ENCODE results near the gene OR11H6.
"Not testable (repeated sequence)": the region's sequence is repeated elsewhere in the genome, so short reads cannot be mapped to it uniquely, and the experiment has no call there.

The OR11H6 gene

DNA sequence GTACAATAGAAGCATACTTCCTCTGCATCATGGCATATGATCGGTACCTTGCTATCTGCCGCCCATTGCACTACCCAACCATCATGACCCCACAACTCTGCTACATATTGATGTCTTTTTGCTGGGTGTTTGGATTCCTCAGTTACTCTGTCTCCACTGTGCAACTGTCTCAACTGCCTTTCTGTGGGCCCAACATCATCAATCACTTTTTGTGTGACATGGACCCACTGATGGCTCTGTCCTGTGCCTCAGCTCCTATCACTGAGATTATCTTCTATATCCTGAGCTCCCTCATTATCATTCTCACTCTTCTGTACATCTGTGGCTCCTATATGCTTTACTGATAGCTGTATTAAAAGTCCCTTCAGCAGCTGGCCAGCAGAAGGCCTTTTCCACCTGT is 13.9 kb upstream of the OR11H6 start:
- no peak for TF ChIP-seq CTCF (conservative IDR thresholded peaks at IDR 0.05)
- H3K27ac ChIP-seq = no peak overlapping the region

GRCh38 chr14:20212406-20212805 is 11.1 kb upstream of the OR11H6 start:
- H3K27ac ChIP-seq = not testable (repeated sequence)

DNA sequence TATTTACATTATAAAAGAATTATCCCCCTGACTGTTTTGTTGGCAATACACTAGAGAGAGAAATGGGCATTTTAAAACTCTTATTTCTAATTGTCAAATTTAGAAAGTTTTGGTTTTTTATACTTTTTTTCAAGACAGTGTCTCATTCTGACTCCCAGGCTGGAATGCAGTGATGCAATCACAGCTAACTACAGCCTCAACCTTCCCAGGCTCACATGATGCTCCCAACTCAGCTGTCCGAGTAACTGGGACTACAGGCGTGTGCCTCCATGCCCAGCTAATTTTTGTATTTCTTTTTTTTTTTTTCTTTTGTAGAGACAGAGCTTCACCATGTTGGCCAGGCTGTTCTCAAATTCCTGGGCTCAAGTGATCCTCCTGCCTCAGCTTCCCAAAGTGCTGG is 8.3 kb upstream of the OR11H6 start:
- TF ChIP-seq CTCF (conservative IDR thresholded peaks at IDR 0.05) = no peak

GRCh38 chr14:20219033-20219432 is 4.5 kb upstream of the OR11H6 start:
- H3K27ac ChIP-seq = no peak overlapping the region
- no peak for TF ChIP-seq CTCF (conservative IDR thresholded peaks at IDR 0.05)

More for the DNA sequence above, 8.3 kb upstream of the OR11H6 start:
- H3K27ac ChIP-seq = no peak overlapping the region

GRCh38 chr14:20228681-20229080 is 5.2 kb downstream of the OR11H6 start, which contains the start of gene OR11H7:
Gene OR11H7, plus strand, starts transcription at chr14:20228981.
- no peak within 1 kb of the TSS for H3K27ac ChIP-seq
- TF ChIP-seq CTCF (conservative IDR thresholded peaks at IDR 0.05) = no peak

GRCh38 chr14:20235415-20235814 is 11.9 kb downstream of the OR11H6 start:
- not testable (repeated sequence) for H3K27ac ChIP-seq

- no peak overlapping the region for H3K27ac ChIP-seq
- TF ChIP-seq CTCF (conservative IDR thresholded peaks at IDR 0.05) = peak; percentile 87
Measured at GRCh38 chr14:20247646-20248246, 24.2 kb downstream of the OR11H6 start.

DNA sequence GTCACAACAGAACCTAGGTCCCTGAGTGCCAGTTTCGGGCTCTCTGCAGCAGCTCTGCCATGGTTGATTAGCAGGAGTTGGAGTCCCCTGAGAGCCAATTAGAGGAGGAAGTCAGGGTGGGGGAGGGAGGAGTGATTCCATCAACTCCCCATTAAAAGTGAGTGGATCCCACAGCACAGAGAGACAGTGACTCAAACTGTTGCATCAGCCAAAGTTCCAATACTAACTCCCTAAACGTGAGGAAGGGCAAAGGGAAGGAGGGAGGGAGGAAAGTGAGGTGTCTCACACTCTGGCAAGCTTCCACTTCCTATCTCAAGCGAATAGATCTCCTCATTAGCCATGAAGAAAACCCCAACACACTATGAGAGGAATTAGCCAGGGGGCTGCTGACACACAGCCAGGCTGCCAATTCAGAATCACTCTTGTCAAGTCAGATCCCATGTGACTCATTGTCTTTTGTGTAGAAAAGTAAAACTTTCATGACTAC is 39.2 kb downstream of the OR11H6 start:
- TF ChIP-seq CTCF (conservative IDR thresholded peaks at IDR 0.05) = no peak
- H3K27ac ChIP-seq = no peak overlapping the region

DNA sequence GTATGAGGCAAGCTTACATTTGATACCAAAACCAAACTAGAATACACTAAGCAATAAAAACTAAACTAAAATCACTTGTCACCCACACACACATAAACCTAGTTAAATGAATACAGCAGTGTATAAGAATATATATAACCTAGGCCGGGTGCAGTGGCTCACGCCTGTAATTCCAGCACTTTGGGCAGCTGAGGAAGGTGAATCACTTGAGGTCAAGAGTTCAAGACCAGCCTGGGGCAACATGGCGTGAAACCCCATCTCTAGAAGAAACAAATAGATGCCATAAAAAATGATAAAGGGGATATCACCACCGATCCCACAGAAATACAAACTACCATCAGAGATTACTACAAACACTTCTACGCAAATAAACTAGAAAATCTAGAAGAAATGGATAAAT is 40.9 kb downstream of the OR11H6 start:
- H3K27ac ChIP-seq = not testable (repeated sequence)

All from VCaP (cell line).